Measurements from ENCODE around the gene PNPT1. TPM values are rescaled to one million over a fixed set of nuclear protein-coding genes. Genes with fewer than 3 reads are reported as not detected.

Gene PNPT1
- total RNA-seq, 1 donor from 2014 or later = 21.0 TPM

DNA sequence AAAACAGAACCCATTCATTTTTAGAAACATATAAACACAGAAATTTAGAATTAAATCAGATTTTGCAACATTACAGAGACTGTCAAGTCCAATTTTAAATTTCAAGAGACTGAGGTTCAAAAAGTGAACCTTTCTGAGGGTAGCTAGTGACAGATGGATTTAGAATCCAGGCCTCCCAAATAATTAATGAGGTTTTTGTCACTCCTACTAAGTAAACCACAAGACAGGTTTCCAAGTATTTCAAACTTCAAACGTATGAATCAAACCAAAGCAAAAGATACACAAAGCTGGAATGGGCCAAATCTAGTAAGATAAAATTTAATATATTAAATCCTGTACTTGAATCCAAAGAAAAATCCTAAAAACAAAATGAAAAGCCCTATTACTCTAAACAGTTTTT lies 101.5 kb downstream of the PNPT1 start:
- DNase-seq = no peak
- Mint-ChIP-seq H3K4me1 (ENCODE audit: low read depth, unreplicated experiment) (peaks cover 4% of the 10 kb centered on the region), H3K27ac (ENCODE audit: unreplicated experiment) (no peak overlapping the region), H3K4me3 (ENCODE audit: unreplicated experiment) (no peak overlapping the region), H3K27me3 (ENCODE audit: unreplicated experiment) (peaks cover 2% of the 10 kb centered on the region), H3K9me3 (ENCODE audit: unreplicated experiment) (no peaks in the 10 kb centered on the region), H3K36me3 (ENCODE audit: unreplicated experiment) (no peaks in the 10 kb centered on the region)
- TF ChIP-seq, protein P1, sequence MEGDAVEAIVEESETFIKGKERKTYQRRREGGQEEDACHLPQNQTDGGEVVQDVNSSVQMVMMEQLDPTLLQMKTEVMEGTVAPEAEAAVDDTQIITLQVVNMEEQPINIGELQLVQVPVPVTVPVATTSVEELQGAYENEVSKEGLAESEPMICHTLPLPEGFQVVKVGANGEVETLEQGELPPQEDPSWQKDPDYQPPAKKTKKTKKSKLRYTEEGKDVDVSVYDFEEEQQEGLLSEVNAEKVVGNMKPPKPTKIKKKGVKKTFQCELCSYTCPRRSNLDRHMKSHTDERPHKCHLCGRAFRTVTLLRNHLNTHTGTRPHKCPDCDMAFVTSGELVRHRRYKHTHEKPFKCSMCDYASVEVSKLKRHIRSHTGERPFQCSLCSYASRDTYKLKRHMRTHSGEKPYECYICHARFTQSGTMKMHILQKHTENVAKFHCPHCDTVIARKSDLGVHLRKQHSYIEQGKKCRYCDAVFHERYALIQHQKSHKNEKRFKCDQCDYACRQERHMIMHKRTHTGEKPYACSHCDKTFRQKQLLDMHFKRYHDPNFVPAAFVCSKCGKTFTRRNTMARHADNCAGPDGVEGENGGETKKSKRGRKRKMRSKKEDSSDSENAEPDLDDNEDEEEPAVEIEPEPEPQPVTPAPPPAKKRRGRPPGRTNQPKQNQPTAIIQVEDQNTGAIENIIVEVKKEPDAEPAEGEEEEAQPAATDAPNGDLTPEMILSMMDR (IDR thresholded peaks at IDR 0.05; ENCODE audit: partially characterized antibody, unreplicated experiment) = no peak

DNA sequence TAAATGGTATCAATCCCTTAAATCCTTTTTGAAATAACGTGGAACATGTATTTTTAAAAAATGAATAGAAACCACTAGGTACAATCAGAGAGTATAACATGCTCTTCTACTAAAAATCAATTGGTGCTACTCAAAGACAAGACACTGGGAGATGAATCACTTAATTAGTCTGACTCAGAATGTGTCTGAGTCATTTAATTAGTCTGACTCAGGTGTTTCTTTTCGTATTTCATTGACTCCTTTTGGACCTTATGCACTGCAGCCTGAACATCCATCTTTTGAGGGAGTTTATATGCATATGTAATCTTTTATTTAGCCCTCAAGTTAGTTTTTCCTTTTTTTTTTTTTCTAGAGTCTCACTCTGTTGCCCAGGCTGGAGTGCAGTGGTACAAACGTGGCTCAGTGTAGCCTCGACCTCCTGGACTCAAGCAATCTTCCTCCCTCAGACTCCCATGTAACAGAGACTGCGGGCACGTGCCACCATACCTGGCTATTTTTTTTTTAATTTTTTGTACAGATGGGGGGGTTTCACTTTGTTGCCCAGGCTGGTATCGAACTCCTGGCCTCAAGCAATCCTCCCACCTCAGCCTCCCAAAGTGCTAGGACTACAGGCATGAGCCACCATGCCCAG lies 102.7 kb downstream of the PNPT1 start:
- H3K9me3 Mint-ChIP-seq (ENCODE audit: unreplicated experiment) = no peaks in the 10 kb centered on the region
- TF ChIP-seq, protein P1 (IDR thresholded peaks at IDR 0.05; ENCODE audit: partially characterized antibody, unreplicated experiment) = no peak
- H3K4me3 Mint-ChIP-seq (ENCODE audit: unreplicated experiment) = no peak overlapping the region
- DNase-seq = no peak
- H3K27me3 Mint-ChIP-seq (ENCODE audit: unreplicated experiment) = peaks cover 2% of the 10 kb centered on the region
- H3K27ac Mint-ChIP-seq (ENCODE audit: unreplicated experiment) = no peak overlapping the region
- no peaks in the 10 kb centered on the region for H3K36me3 Mint-ChIP-seq (ENCODE audit: unreplicated experiment)
- H3K4me1 Mint-ChIP-seq (ENCODE audit: low read depth, unreplicated experiment) = peaks cover 4% of the 10 kb centered on the region

DNA sequence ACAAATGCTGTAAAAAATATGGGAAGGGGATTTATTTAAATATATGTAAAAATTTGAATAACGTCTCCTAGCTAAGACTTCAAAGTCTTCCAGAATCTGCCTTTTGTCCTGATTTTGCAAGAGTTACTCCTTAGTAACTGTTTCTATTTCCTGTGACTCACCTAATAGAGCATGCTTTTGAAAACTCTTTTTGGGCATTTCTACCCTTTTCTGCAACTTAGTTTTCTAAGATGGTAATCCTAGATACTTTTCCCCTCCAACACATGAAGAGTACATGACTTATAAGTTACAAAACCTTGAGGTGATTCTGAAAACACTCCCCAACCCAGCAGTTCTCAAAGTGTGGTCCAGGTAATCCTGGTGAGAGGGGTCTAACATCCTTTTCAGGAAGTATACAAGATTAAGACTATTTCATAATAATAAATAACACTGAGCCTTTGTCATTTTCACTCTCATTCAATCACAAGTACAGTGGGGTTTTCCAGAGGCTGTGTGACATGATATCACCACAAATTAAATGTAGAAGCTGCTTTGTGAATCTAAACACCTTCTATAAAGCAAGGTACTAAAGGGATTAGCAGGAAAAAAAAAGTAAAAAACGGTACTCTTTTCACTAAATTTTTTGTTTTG lies 108.1 kb downstream of the PNPT1 start:
- Mint-ChIP-seq H3K27me3 (ENCODE audit: unreplicated experiment) (no peaks in the 10 kb centered on the region), H3K4me3 (ENCODE audit: unreplicated experiment) (no peak overlapping the region), H3K9me3 (ENCODE audit: unreplicated experiment) (no peaks in the 10 kb centered on the region), H3K36me3 (ENCODE audit: unreplicated experiment) (no peaks in the 10 kb centered on the region), H3K27ac (ENCODE audit: unreplicated experiment) (no peak overlapping the region), H3K4me1 (ENCODE audit: low read depth, unreplicated experiment) (no peaks in the 10 kb centered on the region)
- TF ChIP-seq, protein P1 (IDR thresholded peaks at IDR 0.05; ENCODE audit: partially characterized antibody, unreplicated experiment) = no peak
- no peak for DNase-seq

Other genes starting within 250 kb of the PNPT1 start
- 27.7 TPM for gene CFAP36, start 174.1 kb downstream of the PNPT1 start, total RNA-seq (ENCODE audit: unreplicated experiment)
- gene PPP4R3B, start 76.2 kb downstream of the PNPT1 start, total RNA-seq (ENCODE audit: unreplicated experiment) = 55.0 TPM
- gene EFEMP1, start 229.9 kb upstream of the PNPT1 start, total RNA-seq (ENCODE audit: unreplicated experiment) = 1.2 TPM